Liver (tissue), 9 donors: ENCODE data around the gene RBBP5. TPM values are rescaled to one million over a fixed set of nuclear protein-coding genes. Genes with fewer than 3 reads are reported as not detected.

Experiments used
- DNase-seq: peaks from one replicate; pipeline ENCODE4 v3.0.0-alpha.2; 2017; ENCODE audit warnings: low spot score
- H3K27ac ChIP-seq, 2 donors: one replicate each; pipeline ENCODE4 v1.7.0; 2013; ENCODE audit warnings: inconsistent platforms in 2 of 2, low read length in 2 of 2, control low read depth in 1 of 2, low read depth in 1 of 2, mild to moderate bottlenecking in 1 of 2
- H3K27me3 ChIP-seq, 4 donors: one replicate each; pipeline versions ENCODE4 v1.6.1 to v1.7.0; 2013; ENCODE audit warnings: low read length in 3 of 4, inconsistent platforms in 1 of 4, mild to moderate bottlenecking in 1 of 4, moderate library complexity in 1 of 4; ENCODE audit not compliant: control insufficient read depth in 4 of 4, insufficient read depth in 4 of 4
- H3K36me3 ChIP-seq, 4 donors: one replicate each; pipeline versions ENCODE4 v1.6.1 to v1.7.0; 2013; ENCODE audit warnings: low read length in 3 of 4, mild to moderate bottlenecking in 3 of 4, low read depth in 1 of 4, moderate library complexity in 1 of 4; ENCODE audit not compliant: control insufficient read depth in 4 of 4, insufficient read depth in 3 of 4
- H3K4me1 ChIP-seq, 4 donors: one replicate each; pipeline versions ENCODE4 v1.6.1 to v1.7.0; 2013; ENCODE audit warnings: low read length in 3 of 4, mild to moderate bottlenecking in 3 of 4, moderate library complexity in 1 of 4; ENCODE audit not compliant: control insufficient read depth in 4 of 4, insufficient read depth in 4 of 4
- H3K4me3 ChIP-seq, 3 donors: one replicate each; pipeline versions ENCODE4 v1.6.1 to v1.7.0; 2013; ENCODE audit warnings: low read length in 3 of 3, control low read depth in 1 of 3, low read depth in 1 of 3, mild to moderate bottlenecking in 1 of 3
- H3K9ac ChIP-seq, 2 donors: one replicate each; pipeline ENCODE4 v1.7.0; 2013; ENCODE audit warnings: low read length in 2 of 2, mild to moderate bottlenecking in 2 of 2, moderate library complexity in 2 of 2, control low read depth in 1 of 2, low read depth in 1 of 2
- H3K9me3 ChIP-seq, 4 donors: one replicate each; pipeline versions ENCODE4 v1.6.1 to v1.7.0; 2013; ENCODE audit warnings: low read length in 3 of 4; ENCODE audit not compliant: control insufficient read depth in 4 of 4
- EGR1 ChIP-seq, 2 donors: IDR thresholded peaks; 2 replicates each; pipeline ENCODE4 v1.6.1; 2016 to 2018; ENCODE audit warnings: antibody characterized with exemption in 2 of 2, low read depth in 2 of 2
- FOXA1 ChIP-seq: IDR thresholded peaks from 2 replicates; pipeline ENCODE4 v1.6.1; 2016; ENCODE audit warnings: antibody characterized with exemption
- FOXA2 ChIP-seq: IDR thresholded peaks from 2 replicates; pipeline ENCODE4 v1.6.1; 2016; ENCODE audit warnings: antibody characterized with exemption
- GABPA ChIP-seq, 2 donors: IDR thresholded peaks in 1 of 2; conservative IDR thresholded peaks in 1 of 2; 2 replicates each; pipeline ENCODE4 v1.6.1; 2016; ENCODE audit warnings: antibody characterized with exemption in 2 of 2, mild to moderate bottlenecking in 1 of 2, moderate library complexity in 1 of 2
- HNF4A ChIP-seq, 2 donors: conservative IDR thresholded peaks; 2 replicates each; pipeline ENCODE4 v1.6.1; 2016; ENCODE audit warnings: antibody characterized with exemption in 2 of 2, mild to moderate bottlenecking in 2 of 2
- HNF4G ChIP-seq: IDR thresholded peaks from 2 replicates; pipeline ENCODE4 v1.6.1; 2016; ENCODE audit warnings: antibody characterized with exemption
- JUND ChIP-seq, 2 donors: IDR thresholded peaks; 2 replicates each; pipeline ENCODE4 v1.6.1; 2016; ENCODE audit warnings: antibody characterized with exemption in 2 of 2
- NR2F2 ChIP-seq: IDR thresholded peaks from 2 replicates; pipeline ENCODE4 v1.6.1; 2016; ENCODE audit warnings: antibody characterized with exemption
- RAD21 ChIP-seq, 2 donors: IDR thresholded peaks; 2 replicates each; pipeline ENCODE4 v1.6.1; 2016; ENCODE audit warnings: antibody characterized with exemption in 2 of 2, mild to moderate bottlenecking in 2 of 2
- RXRA ChIP-seq, 2 donors: IDR thresholded peaks; 2 replicates each; pipeline ENCODE4 v1.6.1; 2017 to 2018; ENCODE audit warnings: antibody characterized with exemption in 2 of 2, mild to moderate bottlenecking in 1 of 2
- SP1 ChIP-seq: IDR thresholded peaks from 2 replicates; pipeline ENCODE4 v1.6.1; 2018; ENCODE audit warnings: antibody characterized with exemption, mild to moderate bottlenecking
- YY1 ChIP-seq: IDR thresholded peaks from 2 replicates; pipeline ENCODE4 v1.6.1; 2016; ENCODE audit warnings: antibody characterized with exemption, mild to moderate bottlenecking
- WGBS: extraction: QIAGEN DNeasy Blood & Tissue Kit; methylation state at CpG from one replicate; pipeline ENCODE4 v1.1.7; 2013; 5-methylcytosine and 5-hydroxymethylcytosine counted together
- polyA plus RNA-seq, 2 donors: library from polyadenylated mRNA; stranded (reverse) in 1 of 2; unstranded in 1 of 2; fragments of 200-250 nt in 1 of 2; fragments of >200 nt in 1 of 2; fragmentation: Nextera tagmentation in 1 of 2; extraction: Ambion mirVana in 1 of 2; gene quantifications; one replicate each; pipeline versions ENCODE4 v1.2.1 to v1.2.3, GENCODE V29; 2013 to 2015
- total RNA-seq, 2 donors: library from RNA; depleted of rRNA; stranded (reverse); fragments of >200 nt; gene quantifications; one replicate each; pipeline ENCODE4 v1.2.3, GENCODE V29; 2014
- TF ChIP-seq, protein P1 (sequence below): IDR thresholded peaks from 2 replicates; pipeline ENCODE4 v1.6.1; 2016; ENCODE audit warnings: antibody characterized with exemption
- TF ChIP-seq, protein P2 (sequence below): IDR thresholded peaks from 2 replicates; pipeline ENCODE4 v1.6.1; 2016; ENCODE audit warnings: antibody characterized with exemption
- TF ChIP-seq, protein P3 (sequence below): IDR thresholded peaks from 2 replicates; pipeline ENCODE4 v1.6.1; 2016; ENCODE audit warnings: antibody characterized with exemption
- TF ChIP-seq, protein P4 (sequence below): fragments of 150-350 bp; IDR thresholded peaks from 2 replicates; pipeline ENCODE4 v1.5.1; 2017; ENCODE audit warnings: improper control_type of control experiment, low read depth, low read length; ENCODE audit not compliant: missing input control
- TF ChIP-seq, protein P5 (sequence below): IDR thresholded peaks from 2 replicates; pipeline ENCODE4 v1.6.1; 2016; ENCODE audit warnings: antibody characterized with exemption, mild to moderate bottlenecking
- donor health status: healthy.
- donor health status: healthy.
- donor health status: healthy.
- donor health status: healthy.
- donor health status: healthy.

The RBBP5 gene
- total and polyA plus RNA-seq, 4 donors, result 4.6 to 12.0 (median 8.5) TPM

DNA sequence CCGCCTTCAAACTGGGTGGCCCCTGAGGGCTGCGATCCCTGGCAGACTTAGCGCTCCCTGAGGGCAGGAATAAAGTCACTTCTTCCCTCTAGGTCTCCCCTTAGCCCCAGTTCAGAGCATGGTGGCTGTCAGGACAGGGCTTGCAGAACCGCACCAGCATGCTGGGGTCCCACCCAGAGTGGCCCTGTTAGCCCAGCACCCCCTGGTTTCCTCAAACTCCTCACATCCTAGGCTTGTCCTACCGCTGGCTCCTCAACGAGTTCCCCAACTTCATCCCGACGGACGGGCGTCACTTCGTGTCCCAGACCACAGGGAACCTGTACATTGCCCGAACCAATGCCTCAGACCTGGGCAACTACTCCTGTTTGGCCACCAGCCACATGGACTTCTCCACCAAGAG, 62.9 kb downstream of the RBBP5 start (continued):
- TF ChIP-seq, protein P1, sequence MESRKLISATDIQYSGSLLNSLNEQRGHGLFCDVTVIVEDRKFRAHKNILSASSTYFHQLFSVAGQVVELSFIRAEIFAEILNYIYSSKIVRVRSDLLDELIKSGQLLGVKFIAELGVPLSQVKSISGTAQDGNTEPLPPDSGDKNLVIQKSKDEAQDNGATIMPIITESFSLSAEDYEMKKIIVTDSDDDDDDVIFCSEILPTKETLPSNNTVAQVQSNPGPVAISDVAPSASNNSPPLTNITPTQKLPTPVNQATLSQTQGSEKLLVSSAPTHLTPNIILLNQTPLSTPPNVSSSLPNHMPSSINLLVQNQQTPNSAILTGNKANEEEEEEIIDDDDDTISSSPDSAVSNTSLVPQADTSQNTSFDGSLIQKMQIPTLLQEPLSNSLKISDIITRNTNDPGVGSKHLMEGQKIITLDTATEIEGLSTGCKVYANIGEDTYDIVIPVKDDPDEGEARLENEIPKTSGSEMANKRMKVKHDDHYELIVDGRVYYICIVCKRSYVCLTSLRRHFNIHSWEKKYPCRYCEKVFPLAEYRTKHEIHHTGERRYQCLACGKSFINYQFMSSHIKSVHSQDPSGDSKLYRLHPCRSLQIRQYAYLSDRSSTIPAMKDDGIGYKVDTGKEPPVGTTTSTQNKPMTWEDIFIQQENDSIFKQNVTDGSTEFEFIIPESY, result no peak
- TF ChIP-seq NR2F2 (no peak), EGR1 (IDR thresholded peaks at IDR 0.05; ENCODE audit: low read depth in 2 of 2) (no peak), RAD21 (IDR thresholded peaks at IDR 0.05) (no peak), RXRA (IDR thresholded peaks at IDR 0.05) (no peak), SP1 (no peak), HNF4A (conservative IDR thresholded peaks at IDR 0.05) (no peak), JUND (IDR thresholded peaks at IDR 0.05) (no peak)
- TF ChIP-seq, protein P2, sequence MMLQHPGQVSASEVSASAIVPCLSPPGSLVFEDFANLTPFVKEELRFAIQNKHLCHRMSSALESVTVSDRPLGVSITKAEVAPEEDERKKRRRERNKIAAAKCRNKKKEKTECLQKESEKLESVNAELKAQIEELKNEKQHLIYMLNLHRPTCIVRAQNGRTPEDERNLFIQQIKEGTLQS, result no peak

DNA sequence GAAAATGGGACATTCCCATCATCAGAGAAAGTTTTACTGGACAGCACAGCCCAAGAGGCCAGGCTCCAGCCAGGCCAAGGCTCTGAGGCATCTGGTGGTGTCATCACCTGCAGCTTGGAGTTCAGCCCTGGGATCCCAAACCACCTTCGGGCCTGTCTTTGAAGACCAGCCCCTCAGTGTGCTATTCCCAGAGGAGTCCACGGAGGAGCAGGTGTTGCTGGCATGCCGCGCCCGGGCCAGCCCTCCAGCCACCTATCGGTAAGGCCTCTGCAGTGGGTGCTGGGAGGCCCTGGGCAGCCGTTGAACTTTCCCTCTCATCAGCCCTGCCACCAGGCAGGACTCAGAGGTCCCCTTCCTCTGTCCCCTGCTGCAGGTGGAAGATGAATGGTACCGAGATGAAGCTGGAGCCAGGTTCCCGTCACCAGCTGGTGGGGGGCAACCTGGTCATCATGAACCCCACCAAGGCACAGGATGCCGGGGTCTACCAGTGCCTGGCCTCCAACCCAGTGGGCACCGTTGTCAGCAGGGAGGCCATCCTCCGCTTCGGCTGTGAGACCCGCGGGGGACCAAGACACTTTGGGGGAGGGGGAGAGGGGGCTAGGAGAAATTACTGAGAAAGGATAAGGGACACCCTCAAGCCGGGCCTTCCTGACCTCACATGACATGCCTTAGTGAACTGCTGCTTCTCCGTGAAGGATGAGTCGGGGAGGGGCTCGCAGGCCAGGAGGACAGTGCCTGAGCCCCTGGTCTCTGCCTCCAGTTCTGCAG, 63.8 kb downstream of the RBBP5 start:
- Histone ChIP-seq H3K36me3 (no peaks in the 10 kb centered on the region), H3K9ac (no peak overlapping the region), H3K27me3 (no peaks in the 10 kb centered on the region), H3K9me3 (no peaks in the 10 kb centered on the region), H3K4me1 (peaks cover 0 to 3% (median 0%) of the 10 kb centered on the region in 4 donors), H3K4me3 (no peak overlapping the region), H3K27ac (no peak overlapping the region)
- 93% methylated on average over 19 of the region's 19 CpGs for WGBS
- DNase-seq, result no peak
- TF ChIP-seq, protein P3, sequence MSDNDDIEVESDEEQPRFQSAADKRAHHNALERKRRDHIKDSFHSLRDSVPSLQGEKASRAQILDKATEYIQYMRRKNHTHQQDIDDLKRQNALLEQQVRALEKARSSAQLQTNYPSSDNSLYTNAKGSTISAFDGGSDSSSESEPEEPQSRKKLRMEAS, result no peak
- TF ChIP-seq, protein P2, result no peak

DNA sequence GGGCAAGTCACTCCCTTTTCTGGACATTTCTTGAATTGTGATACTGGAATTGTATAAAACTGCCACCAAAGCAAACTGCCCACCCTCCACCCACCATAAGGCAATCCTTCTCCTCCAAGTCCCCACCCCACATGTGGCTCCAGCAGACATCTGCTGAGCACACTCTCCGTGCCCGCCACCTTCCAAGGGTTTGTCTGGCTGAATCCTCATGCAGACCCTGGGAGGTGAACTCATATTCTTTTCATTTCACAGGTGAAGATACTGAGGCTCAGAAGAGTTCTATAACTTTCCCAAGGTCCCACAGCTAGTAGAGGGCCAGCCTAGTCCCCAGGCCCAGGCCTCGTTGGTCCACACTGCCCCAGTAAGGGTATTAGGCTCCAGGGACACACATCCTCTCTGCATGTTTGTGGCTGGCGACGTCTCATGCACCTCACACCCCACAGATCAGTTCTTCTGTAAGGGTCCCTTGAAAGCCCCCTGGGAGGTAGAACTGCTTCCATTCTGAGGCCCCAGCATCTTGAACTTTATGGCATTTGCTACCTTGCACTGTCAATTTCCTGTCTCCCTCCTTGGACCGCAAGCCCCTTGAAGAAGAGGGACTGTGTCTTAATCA, 64.7 kb downstream of the RBBP5 start:
- Histone ChIP-seq H3K4me1 (no peaks in the 10 kb centered on the region), H3K9ac (no peak overlapping the region), H3K36me3 (no peaks in the 10 kb centered on the region), H3K27me3 (no peaks in the 10 kb centered on the region), H3K27ac (no peak overlapping the region), H3K9me3 (no peaks in the 10 kb centered on the region), H3K4me3 (no peak overlapping the region)
- no peak for DNase-seq
- 97% methylated on average over 6 of the region's 6 CpGs for WGBS
- no peak for TF ChIP-seq SP1
- TF ChIP-seq YY1, result no peak
- TF ChIP-seq FOXA2, result no peak
- TF ChIP-seq EGR1 (IDR thresholded peaks at IDR 0.05; ENCODE audit: low read depth in 2 of 2), result no peak
- TF ChIP-seq, protein P4, sequence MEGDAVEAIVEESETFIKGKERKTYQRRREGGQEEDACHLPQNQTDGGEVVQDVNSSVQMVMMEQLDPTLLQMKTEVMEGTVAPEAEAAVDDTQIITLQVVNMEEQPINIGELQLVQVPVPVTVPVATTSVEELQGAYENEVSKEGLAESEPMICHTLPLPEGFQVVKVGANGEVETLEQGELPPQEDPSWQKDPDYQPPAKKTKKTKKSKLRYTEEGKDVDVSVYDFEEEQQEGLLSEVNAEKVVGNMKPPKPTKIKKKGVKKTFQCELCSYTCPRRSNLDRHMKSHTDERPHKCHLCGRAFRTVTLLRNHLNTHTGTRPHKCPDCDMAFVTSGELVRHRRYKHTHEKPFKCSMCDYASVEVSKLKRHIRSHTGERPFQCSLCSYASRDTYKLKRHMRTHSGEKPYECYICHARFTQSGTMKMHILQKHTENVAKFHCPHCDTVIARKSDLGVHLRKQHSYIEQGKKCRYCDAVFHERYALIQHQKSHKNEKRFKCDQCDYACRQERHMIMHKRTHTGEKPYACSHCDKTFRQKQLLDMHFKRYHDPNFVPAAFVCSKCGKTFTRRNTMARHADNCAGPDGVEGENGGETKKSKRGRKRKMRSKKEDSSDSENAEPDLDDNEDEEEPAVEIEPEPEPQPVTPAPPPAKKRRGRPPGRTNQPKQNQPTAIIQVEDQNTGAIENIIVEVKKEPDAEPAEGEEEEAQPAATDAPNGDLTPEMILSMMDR, result no peak
- no peak for TF ChIP-seq GABPA (IDR thresholded peaks at IDR 0.05 in 1 of 2, conservative IDR thresholded peaks at IDR 0.05 in 1 of 2)
- TF ChIP-seq, protein P3, result no peak
- TF ChIP-seq RAD21 (IDR thresholded peaks at IDR 0.05), result no peak
- TF ChIP-seq, protein P5, sequence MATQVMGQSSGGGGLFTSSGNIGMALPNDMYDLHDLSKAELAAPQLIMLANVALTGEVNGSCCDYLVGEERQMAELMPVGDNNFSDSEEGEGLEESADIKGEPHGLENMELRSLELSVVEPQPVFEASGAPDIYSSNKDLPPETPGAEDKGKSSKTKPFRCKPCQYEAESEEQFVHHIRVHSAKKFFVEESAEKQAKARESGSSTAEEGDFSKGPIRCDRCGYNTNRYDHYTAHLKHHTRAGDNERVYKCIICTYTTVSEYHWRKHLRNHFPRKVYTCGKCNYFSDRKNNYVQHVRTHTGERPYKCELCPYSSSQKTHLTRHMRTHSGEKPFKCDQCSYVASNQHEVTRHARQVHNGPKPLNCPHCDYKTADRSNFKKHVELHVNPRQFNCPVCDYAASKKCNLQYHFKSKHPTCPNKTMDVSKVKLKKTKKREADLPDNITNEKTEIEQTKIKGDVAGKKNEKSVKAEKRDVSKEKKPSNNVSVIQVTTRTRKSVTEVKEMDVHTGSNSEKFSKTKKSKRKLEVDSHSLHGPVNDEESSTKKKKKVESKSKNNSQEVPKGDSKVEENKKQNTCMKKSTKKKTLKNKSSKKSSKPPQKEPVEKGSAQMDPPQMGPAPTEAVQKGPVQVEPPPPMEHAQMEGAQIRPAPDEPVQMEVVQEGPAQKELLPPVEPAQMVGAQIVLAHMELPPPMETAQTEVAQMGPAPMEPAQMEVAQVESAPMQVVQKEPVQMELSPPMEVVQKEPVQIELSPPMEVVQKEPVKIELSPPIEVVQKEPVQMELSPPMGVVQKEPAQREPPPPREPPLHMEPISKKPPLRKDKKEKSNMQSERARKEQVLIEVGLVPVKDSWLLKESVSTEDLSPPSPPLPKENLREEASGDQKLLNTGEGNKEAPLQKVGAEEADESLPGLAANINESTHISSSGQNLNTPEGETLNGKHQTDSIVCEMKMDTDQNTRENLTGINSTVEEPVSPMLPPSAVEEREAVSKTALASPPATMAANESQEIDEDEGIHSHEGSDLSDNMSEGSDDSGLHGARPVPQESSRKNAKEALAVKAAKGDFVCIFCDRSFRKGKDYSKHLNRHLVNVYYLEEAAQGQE, result no peak
- TF ChIP-seq HNF4A (conservative IDR thresholded peaks at IDR 0.05), result no peak
- TF ChIP-seq RXRA (IDR thresholded peaks at IDR 0.05), result no peak
- TF ChIP-seq NR2F2, result no peak
- TF ChIP-seq FOXA1, result no peak
- no peak for TF ChIP-seq HNF4G
- TF ChIP-seq, protein P2, result no peak
